K562 (cell line): Measurements from ENCODE around the gene RNF138. TPM values are rescaled to one million over a fixed set of nuclear protein-coding genes. Genes with fewer than 3 reads are reported as not detected.
A peak's percentile ranks its signal among the peaks of the same experiment; 100 is the strongest.

Experiments
- ARID3B ChIP-seq: fragments of 250-450 bp; sonication (Bioruptor Pico); IDR thresholded peaks from 2 replicates; pipeline ENCODE4 v1.4.0; 2020; ENCODE audit warnings: borderline replicate concordance
- ARNT ChIP-seq, 2 experiments: fragments of 450-650 bp; IDR thresholded peaks; 2 replicates each; pipeline ENCODE4 v1.6.1; 2016; ENCODE audit warnings: mild to moderate bottlenecking in 1 of 2
- DEAF1 ChIP-seq: fragments of 450-650 bp; formaldehyde crosslinking; IDR thresholded peaks from 2 replicates; pipeline ENCODE4 v1.4.0; 2020; ENCODE audit warnings: mild to moderate bottlenecking, moderate library complexity
- HNRNPK ChIP-seq: fragments of 200-400 bp; formaldehyde crosslinking; IDR thresholded peaks from one replicate; pipeline ENCODE4 v1.6.1; 2018; ENCODE audit warnings: mild to moderate bottlenecking, low read depth, low read length; ENCODE audit not compliant: poor library complexity, severe bottlenecking
- NFE2 ChIP-seq: IDR thresholded peaks from 2 replicates; pipeline ENCODE4 v1.6.1; 2014; ENCODE audit warnings: antibody characterized with exemption, low read depth
- PBX2 ChIP-seq, 2 experiments: IDR thresholded peaks in 1 of 2; conservative IDR thresholded peaks in 1 of 2; 2 replicates each; pipeline ENCODE4 v1.6.1; 2016; ENCODE audit warnings: low read depth in 2 of 2, mild to moderate bottlenecking in 1 of 2, missing compliant biosample characterization in 1 of 2, missing genetic modification characterization in 1 of 2, moderate library complexity in 1 of 2
- RBM22 ChIP-seq: fragments of 200-400 bp; formaldehyde crosslinking; IDR thresholded peaks from 2 replicates; pipeline ENCODE4 v1.6.1; 2018; ENCODE audit warnings: low read length, low read depth; ENCODE audit not compliant: poor library complexity, severe bottlenecking
- SMARCA4 ChIP-seq: fragments of 450-650 bp; IDR thresholded peaks from 2 replicates; pipeline ENCODE4 v1.6.1; 2016
- SMARCC2 ChIP-seq: fragments of 450-650 bp; IDR thresholded peaks from 2 replicates; pipeline ENCODE4 v1.6.1; 2017; ENCODE audit warnings: antibody characterized with exemption, moderate library complexity, mild to moderate bottlenecking, low read depth
- TFE3 ChIP-seq: fragments of 450-650 bp; formaldehyde crosslinking; IDR thresholded peaks from 2 replicates; pipeline ENCODE4 v1.4.0; 2020; ENCODE audit warnings: mild to moderate bottlenecking, mixed read lengths
- TOE1 ChIP-seq, 2 experiments: fragments of 450-650 bp in 1 of 2; sonication (generic) in 1 of 2; formaldehyde crosslinking in 1 of 2; IDR thresholded peaks; 2 replicates each; pipeline versions ENCODE4 v1.7.1 to v1.8.0; 2016 to 2022; ENCODE audit warnings: borderline replicate concordance in 2 of 2, mild to moderate bottlenecking in 2 of 2, antibody characterized with exemption in 1 of 2, inconsistent platforms in 1 of 2, low read depth in 1 of 2, missing genetic modification reagents in 1 of 2, moderate library complexity in 1 of 2
- ZBTB49 ChIP-seq: sonication (generic); formaldehyde crosslinking; IDR thresholded peaks from 2 replicates; pipeline ENCODE4 v1.8.0; 2022; ENCODE audit warnings: missing genetic modification reagents, mild to moderate bottlenecking, borderline replicate concordance
- ZNF140 ChIP-seq: fragments of 250-450 bp; sonication (Bioruptor Pico); IDR thresholded peaks from 2 replicates; pipeline ENCODE4 v1.8.0; 2021; ENCODE audit warnings: moderate library complexity, mild to moderate bottlenecking, inconsistent platforms
- ZNF3 ChIP-seq: fragments of 250-450 bp; sonication (Bioruptor Pico); IDR thresholded peaks from 2 replicates; pipeline ENCODE4 v1.5.0; 2021; ENCODE audit warnings: mild to moderate bottlenecking, moderate library complexity
- ZNF445 ChIP-seq: fragments of 250-450 bp; sonication (Bioruptor Pico); IDR thresholded peaks from 2 replicates; pipeline ENCODE4 v1.4.0; 2020; ENCODE audit warnings: low read depth, mild to moderate bottlenecking, moderate library complexity
- ZNF507 ChIP-seq: conservative IDR thresholded peaks from 2 replicates; pipeline ENCODE4 v1.6.1; 2017; ENCODE audit warnings: missing genetic modification characterization, missing compliant biosample characterization
- ZNF695 ChIP-seq: fragments of 450-650 bp; formaldehyde crosslinking; IDR thresholded peaks from 2 replicates; pipeline ENCODE4 v1.4.0; 2020; ENCODE audit warnings: mild to moderate bottlenecking, moderate library complexity
- polyA plus RNA-seq, 8 experiments: library from polyadenylated mRNA; depleted of rRNA in 4 of 8; stranded (reverse) in 5 of 8; unstranded in 3 of 8; fragments of >200 nt; fragmentation: Nextera tagmentation in 2 of 8; fragmentation: Illumina TruSeq in 1 of 8; extraction: Ambion mirVana in 2 of 8; extraction: Trizol in 1 of 8; gene quantifications; 2 replicates each; pipeline versions ENCODE4 v1.2.1 to v1.2.3, GENCODE V29; 2011 to 2014; ENCODE audit warnings: inconsistent platforms in 1 of 8, missing spikeins in 1 of 8
- total RNA-seq, 7 experiments: library from RNA; depleted of rRNA in 6 of 7; stranded (reverse); fragments of >200 nt in 6 of 7; fragmentation: Illumina TruSeq in 2 of 7; extraction: Trizol in 2 of 7; gene quantifications; 2 replicates each; pipeline versions ENCODE4 v1.2.1 to v1.2.3, GENCODE V29; 2011 to 2021; ENCODE audit warnings: low replicate concordance in 1 of 7

RNF138 gene
- total and polyA plus RNA-seq, 9 of the 15 experiments (the other 6 are each of a cell fraction or from before 2014, with no cell fraction given), result 47.6 to 100 (median 62.5) TPM

GRCh38 chr18:32093102-32093511 lies 1.4 kb downstream of the RNF138 start (continued):
- TF ChIP-seq ARID3B (no peak), TFE3 (CRISPR knock-in tag) (no peak), DEAF1 (no peak), HNRNPK (no peak), SMARCC2 (no peak), ZBTB49 (CRISPR knock-in tag) (no peak), NFE2 (no peak), TOE1 (IDR thresholded peaks at IDR 0.05; ENCODE audit: borderline replicate concordance) (no peak), TOE1 (CRISPR knock-in tag; IDR thresholded peaks at IDR 0.05; ENCODE audit: borderline replicate concordance, low read depth) (no peak), PBX2 (CRISPR knock-in tag; IDR thresholded peaks at IDR 0.05; ENCODE audit: low read depth) (no peak), PBX2 (tag; conservative IDR thresholded peaks at IDR 0.05; ENCODE audit: low read depth) (no peak), ZNF507 (tag) (no peak), RBM22 (peak; percentile 84), ZNF695 (no peak), ZNF3 (CRISPR knock-in tag) (no peak), ZNF445 (CRISPR knock-in tag) (no peak), SMARCA4 (no peak), ARNT (IDR thresholded peaks at IDR 0.05) (no peak), ZNF140 (CRISPR knock-in tag) (no peak)
